Measurements from ENCODE around the gene IGF2R. TPM values are rescaled to one million over a fixed set of nuclear protein-coding genes. Genes with fewer than 3 reads are reported as not detected.

Gene IGF2R
- total RNA-seq (2021) = 59.4 to 75.3 TPM (median 62.3 TPM) in 3 replicates
- Bru-seq, nascent RNA = percentile 78 among the genes with signal in this experiment
- long read RNA-seq, experiment 1, full-length matches to known transcripts = 45 of 216 reads
- long read RNA-seq, experiment 1, partial matches to known transcripts = 146 of 216 reads
- long read RNA-seq, experiment 1, other reads (novel, unspliced or antisense) = 25 of 216 reads
- long read RNA-seq, experiment 2, partial matches to known transcripts = 48 of 65 reads
- long read RNA-seq, experiment 2, other reads (novel, unspliced or antisense) = 17 of 65 reads
- long read RNA-seq, experiment 3, partial matches to known transcripts = 1 of 1 reads
- long read RNA-seq, experiment 3, other reads (novel, unspliced or antisense) = 0 of 1 reads

- peak; percentile 91 for DNase-seq (ENCODE audit: low spot score)
- ChIA-PET POLR2A (no interaction called here), CTCF (interaction anchor here (0.9 to 1.2 kb wide), 2 partner anchors 105 kb away, joined by 3 to 4 read pairs; no protein-coding TSS in a partner anchor)
- ATAC-seq = peak; percentile 77
- Mint-ChIP-seq H3K4me1 (peaks cover 32% of the 10 kb centered on the region), H3K27ac (peak within 1 kb of the TSS; percentile 95), H3K9me3 (no peaks in the 10 kb centered on the region), H3K4me3 (peak within 1 kb of the TSS; percentile 91), H3K27me3 (ENCODE audit: low read depth) (peaks cover 39% of the 10 kb centered on the region), H3K36me3 (no peaks in the 10 kb centered on the region)
- TF ChIP-seq GABPB1 (CRISPR knock-in tag; IDR thresholded peaks at IDR 0.05) (peak; percentile 53; the same call in 1 of the 2 replicates), TEAD1 (CRISPR knock-in tag; IDR thresholded peaks at IDR 0.05) (peak; percentile 39; the same call in 1 of the 2 replicates), NR1H2 (CRISPR knock-in tag; IDR thresholded peaks at IDR 0.05) (no peak), SP1 (CRISPR knock-in tag; conservative IDR thresholded peaks at IDR 0.05) (peak; percentile 65), ZNF263 (CRISPR knock-in tag; IDR thresholded peaks at IDR 0.05; ENCODE audit: low read depth) (no peak), MLX (CRISPR knock-in tag; IDR thresholded peaks at IDR 0.05) (no peak), E2F5 (CRISPR knock-in tag; IDR thresholded peaks at IDR 0.05) (peak; percentile 89), JAZF1 (CRISPR knock-in tag; IDR thresholded peaks at IDR 0.05) (no peak), E2F1 (CRISPR knock-in tag; IDR thresholded peaks at IDR 0.05) (peak; percentile 25; the same call in 1 of the 2 replicates), SMAD3 (CRISPR knock-in tag; IDR thresholded peaks at IDR 0.05; ENCODE audit: borderline replicate concordance) (no peak), TCF7 (CRISPR knock-in tag; IDR thresholded peaks at IDR 0.05; ENCODE audit: low read depth) (no peak), ESRRA (CRISPR knock-in tag; IDR thresholded peaks at IDR 0.05; ENCODE audit: borderline replicate concordance) (no peak), NFYB (CRISPR knock-in tag; conservative IDR thresholded peaks at IDR 0.05; ENCODE audit: low read depth) (no peak), CBFB (CRISPR knock-in tag; IDR thresholded peaks at IDR 0.05; ENCODE audit: low read depth) (no peak), ETV6 (CRISPR knock-in tag; IDR thresholded peaks at IDR 0.05) (0 out of 2 replicates have a peak, but pooled peaks have one; percentile 73), GTF2I (CRISPR knock-in tag; conservative IDR thresholded peaks at IDR 0.05) (no peak), ZNF232 (CRISPR knock-in tag; IDR thresholded peaks at IDR 0.05) (no peak), ELF4 (CRISPR knock-in tag; IDR thresholded peaks at IDR 0.05; ENCODE audit: low read depth) (no peak), PRRX2 (CRISPR knock-in tag; IDR thresholded peaks at IDR 0.05) (no peak)
- TF ChIP-seq, protein P1, sequence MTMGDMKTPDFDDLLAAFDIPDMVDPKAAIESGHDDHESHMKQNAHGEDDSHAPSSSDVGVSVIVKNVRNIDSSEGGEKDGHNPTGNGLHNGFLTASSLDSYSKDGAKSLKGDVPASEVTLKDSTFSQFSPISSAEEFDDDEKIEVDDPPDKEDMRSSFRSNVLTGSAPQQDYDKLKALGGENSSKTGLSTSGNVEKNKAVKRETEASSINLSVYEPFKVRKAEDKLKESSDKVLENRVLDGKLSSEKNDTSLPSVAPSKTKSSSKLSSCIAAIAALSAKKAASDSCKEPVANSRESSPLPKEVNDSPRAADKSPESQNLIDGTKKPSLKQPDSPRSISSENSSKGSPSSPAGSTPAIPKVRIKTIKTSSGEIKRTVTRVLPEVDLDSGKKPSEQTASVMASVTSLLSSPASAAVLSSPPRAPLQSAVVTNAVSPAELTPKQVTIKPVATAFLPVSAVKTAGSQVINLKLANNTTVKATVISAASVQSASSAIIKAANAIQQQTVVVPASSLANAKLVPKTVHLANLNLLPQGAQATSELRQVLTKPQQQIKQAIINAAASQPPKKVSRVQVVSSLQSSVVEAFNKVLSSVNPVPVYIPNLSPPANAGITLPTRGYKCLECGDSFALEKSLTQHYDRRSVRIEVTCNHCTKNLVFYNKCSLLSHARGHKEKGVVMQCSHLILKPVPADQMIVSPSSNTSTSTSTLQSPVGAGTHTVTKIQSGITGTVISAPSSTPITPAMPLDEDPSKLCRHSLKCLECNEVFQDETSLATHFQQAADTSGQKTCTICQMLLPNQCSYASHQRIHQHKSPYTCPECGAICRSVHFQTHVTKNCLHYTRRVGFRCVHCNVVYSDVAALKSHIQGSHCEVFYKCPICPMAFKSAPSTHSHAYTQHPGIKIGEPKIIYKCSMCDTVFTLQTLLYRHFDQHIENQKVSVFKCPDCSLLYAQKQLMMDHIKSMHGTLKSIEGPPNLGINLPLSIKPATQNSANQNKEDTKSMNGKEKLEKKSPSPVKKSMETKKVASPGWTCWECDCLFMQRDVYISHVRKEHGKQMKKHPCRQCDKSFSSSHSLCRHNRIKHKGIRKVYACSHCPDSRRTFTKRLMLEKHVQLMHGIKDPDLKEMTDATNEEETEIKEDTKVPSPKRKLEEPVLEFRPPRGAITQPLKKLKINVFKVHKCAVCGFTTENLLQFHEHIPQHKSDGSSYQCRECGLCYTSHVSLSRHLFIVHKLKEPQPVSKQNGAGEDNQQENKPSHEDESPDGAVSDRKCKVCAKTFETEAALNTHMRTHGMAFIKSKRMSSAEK (CRISPR knock-in tag; IDR thresholded peaks at IDR 0.05; ENCODE audit: borderline replicate concordance) = no peak
- TF ChIP-seq, protein P2, sequence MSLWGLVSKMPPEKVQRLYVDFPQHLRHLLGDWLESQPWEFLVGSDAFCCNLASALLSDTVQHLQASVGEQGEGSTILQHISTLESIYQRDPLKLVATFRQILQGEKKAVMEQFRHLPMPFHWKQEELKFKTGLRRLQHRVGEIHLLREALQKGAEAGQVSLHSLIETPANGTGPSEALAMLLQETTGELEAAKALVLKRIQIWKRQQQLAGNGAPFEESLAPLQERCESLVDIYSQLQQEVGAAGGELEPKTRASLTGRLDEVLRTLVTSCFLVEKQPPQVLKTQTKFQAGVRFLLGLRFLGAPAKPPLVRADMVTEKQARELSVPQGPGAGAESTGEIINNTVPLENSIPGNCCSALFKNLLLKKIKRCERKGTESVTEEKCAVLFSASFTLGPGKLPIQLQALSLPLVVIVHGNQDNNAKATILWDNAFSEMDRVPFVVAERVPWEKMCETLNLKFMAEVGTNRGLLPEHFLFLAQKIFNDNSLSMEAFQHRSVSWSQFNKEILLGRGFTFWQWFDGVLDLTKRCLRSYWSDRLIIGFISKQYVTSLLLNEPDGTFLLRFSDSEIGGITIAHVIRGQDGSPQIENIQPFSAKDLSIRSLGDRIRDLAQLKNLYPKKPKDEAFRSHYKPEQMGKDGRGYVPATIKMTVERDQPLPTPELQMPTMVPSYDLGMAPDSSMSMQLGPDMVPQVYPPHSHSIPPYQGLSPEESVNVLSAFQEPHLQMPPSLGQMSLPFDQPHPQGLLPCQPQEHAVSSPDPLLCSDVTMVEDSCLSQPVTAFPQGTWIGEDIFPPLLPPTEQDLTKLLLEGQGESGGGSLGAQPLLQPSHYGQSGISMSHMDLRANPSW (CRISPR knock-in tag; conservative IDR thresholded peaks at IDR 0.05; ENCODE audit: low read depth) = no peak
- TF ChIP-seq, protein P3, sequence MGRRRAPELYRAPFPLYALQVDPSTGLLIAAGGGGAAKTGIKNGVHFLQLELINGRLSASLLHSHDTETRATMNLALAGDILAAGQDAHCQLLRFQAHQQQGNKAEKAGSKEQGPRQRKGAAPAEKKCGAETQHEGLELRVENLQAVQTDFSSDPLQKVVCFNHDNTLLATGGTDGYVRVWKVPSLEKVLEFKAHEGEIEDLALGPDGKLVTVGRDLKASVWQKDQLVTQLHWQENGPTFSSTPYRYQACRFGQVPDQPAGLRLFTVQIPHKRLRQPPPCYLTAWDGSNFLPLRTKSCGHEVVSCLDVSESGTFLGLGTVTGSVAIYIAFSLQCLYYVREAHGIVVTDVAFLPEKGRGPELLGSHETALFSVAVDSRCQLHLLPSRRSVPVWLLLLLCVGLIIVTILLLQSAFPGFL (CRISPR knock-in tag; IDR thresholded peaks at IDR 0.05; ENCODE audit: borderline replicate concordance) = no peak
- TF ChIP-seq, protein P4, sequence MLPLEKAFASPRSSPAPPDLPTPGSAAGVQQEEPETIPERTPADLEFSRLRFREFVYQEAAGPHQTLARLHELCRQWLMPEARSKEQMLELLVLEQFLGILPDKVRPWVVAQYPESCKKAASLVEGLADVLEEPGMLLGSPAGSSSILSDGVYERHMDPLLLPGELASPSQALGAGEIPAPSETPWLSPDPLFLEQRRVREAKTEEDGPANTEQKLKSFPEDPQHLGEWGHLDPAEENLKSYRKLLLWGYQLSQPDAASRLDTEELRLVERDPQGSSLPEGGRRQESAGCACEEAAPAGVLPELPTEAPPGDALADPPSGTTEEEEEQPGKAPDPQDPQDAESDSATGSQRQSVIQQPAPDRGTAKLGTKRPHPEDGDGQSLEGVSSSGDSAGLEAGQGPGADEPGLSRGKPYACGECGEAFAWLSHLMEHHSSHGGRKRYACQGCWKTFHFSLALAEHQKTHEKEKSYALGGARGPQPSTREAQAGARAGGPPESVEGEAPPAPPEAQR (CRISPR knock-in tag; IDR thresholded peaks at IDR 0.05) = no peak
Measured at GRCh38 chr6:159968295-159969203, at the start of gene IGF2R. Gene IGF2R (plus strand): TSS chr6:159969082. CDS start chr6:159969247, 165 bp downstream.
